Esophagus squamous epithelium (tissue), 5 donors: ENCODE data around the gene MINDY3. TPM values are rescaled to one million over a fixed set of nuclear protein-coding genes. Genes with fewer than 3 reads are reported as not detected.

ENCODE experiments used
- DNase-seq: peaks from one replicate; lab custom pipeline; 2025; lab: John Stamatoyannopoulos, UW
- H3K27ac ChIP-seq, 4 donors: fragments of 200-600 bp; sonication (generic); one replicate each; pipeline ENCODE4 v1.5.1; 2016 to 2019; ENCODE audit warnings: mild to moderate bottlenecking in 1 of 4
- H3K27me3 ChIP-seq, 4 donors: fragments of 200-600 bp; sonication (generic); 1 replicate in 3 of 4; 2 replicates in 1 of 4; pipeline versions ENCODE4 v1.5.1 to v1.6.0; 2017 to 2021; ENCODE audit warnings: antibody characterized with exemption in 1 of 4
- H3K36me3 ChIP-seq, 3 donors: fragments of 200-600 bp; sonication (generic); one replicate each; pipeline ENCODE4 v1.5.1; 2016 to 2019
- H3K4me1 ChIP-seq, 3 donors: fragments of 200-600 bp; sonication (generic); one replicate each; pipeline ENCODE4 v1.5.1; 2017 to 2019
- H3K4me3 ChIP-seq, 4 donors: fragments of 200-600 bp; sonication (generic); 1 replicate in 3 of 4; 2 replicates in 1 of 4; pipeline ENCODE4 v1.5.1; 2016 to 2019; ENCODE audit warnings: mild to moderate bottlenecking in 2 of 4, moderate library complexity in 1 of 4
- H3K9me3 ChIP-seq, 3 donors: fragments of 200-600 bp; sonication (generic); one replicate each; pipeline ENCODE4 v1.5.1; 2016 to 2019
- CTCF ChIP-seq, 6 experiments: fragments of 450-650 bp in 4 of 6; fragments of 200-600 bp in 2 of 6; sonication (generic) in 2 of 6; IDR thresholded peaks; one replicate each; pipeline ENCODE4 v1.5.1; 2016 to 2019; ENCODE audit warnings: antibody characterized with exemption in 6 of 6, mild to moderate bottlenecking in 4 of 6, moderate library complexity in 4 of 6
- POLR2A ChIP-seq, 4 donors: fragments of 450-650 bp; IDR thresholded peaks; one replicate each; pipeline ENCODE4 v1.6.1; 2017; ENCODE audit warnings: antibody characterized with exemption in 4 of 4, mild to moderate bottlenecking in 4 of 4, moderate library complexity in 3 of 4
- WGBS, 2 donors: methylation state at CpG; one replicate each; pipeline ENCODE4 v1.1.5; 2018; 5-methylcytosine and 5-hydroxymethylcytosine counted together
- intact Hi-C: fragments of 100-400 bp; cut with DNase I; formaldehyde crosslinking; loops from one replicate; pipeline ENCODE4 v1.15.0; 2022
- total RNA-seq, 4 donors: library from RNA; depleted of rRNA; stranded (reverse); fragments of >200 nt; gene quantifications; one replicate each; pipeline ENCODE4 v1.1.0, GENCODE V29; 2016
- donor health status: DM: yes; HTN: yes; CAD: no.

MINDY3 gene
- total RNA-seq, 4 donors from 2014 or later = 9.5 to 25.0 (median 17.5) TPM

DNA sequence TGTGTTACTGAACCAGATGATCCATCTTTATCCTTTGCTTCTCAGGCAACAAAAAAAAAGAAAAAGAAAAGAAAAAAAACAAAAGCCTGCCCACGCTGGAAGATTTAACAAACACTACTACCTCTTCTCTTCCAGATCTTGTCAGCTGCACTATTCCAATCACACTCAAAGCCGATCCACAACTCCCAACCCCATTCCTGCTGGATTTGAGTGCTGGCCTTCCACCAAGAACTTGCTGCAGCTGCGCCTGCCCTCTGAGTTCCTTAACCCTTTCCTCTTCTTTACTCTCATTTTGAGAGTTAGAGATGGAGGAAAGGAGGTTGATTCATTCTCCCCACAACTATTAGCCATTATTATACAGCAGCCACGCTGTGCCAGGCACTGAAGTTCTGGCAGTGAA lies 124.5 kb downstream of the MINDY3 start:
- Histone ChIP-seq H3K27me3 (no peaks in the 10 kb centered on the region), H3K4me1 (peaks cover 0 to 23% (median 8%) of the 10 kb centered on the region in 3 donors), H3K4me3 (peak overlapping the region in 1 of 4 donors; percentile 18), H3K9me3 (no peaks in the 10 kb centered on the region), H3K36me3 (no peaks in the 10 kb centered on the region), H3K27ac (peak overlapping the region in 3 of 4 donors; percentile 39 to 84 (median 47))
- intact Hi-C loops = no loop called here
- WGBS, 2 donors = 19 to 24% methylated on average over 4 of the region's 4 CpGs
- TF ChIP-seq POLR2A (IDR thresholded peaks at IDR 0.05) = no peak
- TF ChIP-seq CTCF (IDR thresholded peaks at IDR 0.05) = no peak
- no peak for DNase-seq

GRCh38 chr10:15730341-15730740 lies 130.0 kb downstream of the MINDY3 start:
- H3K4me3 ChIP-seq = no peak overlapping the region
- H3K27ac ChIP-seq = no peak overlapping the region
- intact Hi-C loops = no loop called here
- no peaks in the 10 kb centered on the region for H3K36me3 ChIP-seq
- no peaks in the 10 kb centered on the region for H3K9me3 ChIP-seq
- no peak for DNase-seq
- 95 to 97% methylated on average over 2 of the region's 2 CpGs for WGBS, 2 donors
- no peak for TF ChIP-seq POLR2A (IDR thresholded peaks at IDR 0.05)
- no peak for TF ChIP-seq CTCF (IDR thresholded peaks at IDR 0.05)
- peaks cover 0 to 4% (median 0%) of the 10 kb centered on the region in 3 donors for H3K4me1 ChIP-seq
- H3K27me3 ChIP-seq = no peaks in the 10 kb centered on the region

DNA sequence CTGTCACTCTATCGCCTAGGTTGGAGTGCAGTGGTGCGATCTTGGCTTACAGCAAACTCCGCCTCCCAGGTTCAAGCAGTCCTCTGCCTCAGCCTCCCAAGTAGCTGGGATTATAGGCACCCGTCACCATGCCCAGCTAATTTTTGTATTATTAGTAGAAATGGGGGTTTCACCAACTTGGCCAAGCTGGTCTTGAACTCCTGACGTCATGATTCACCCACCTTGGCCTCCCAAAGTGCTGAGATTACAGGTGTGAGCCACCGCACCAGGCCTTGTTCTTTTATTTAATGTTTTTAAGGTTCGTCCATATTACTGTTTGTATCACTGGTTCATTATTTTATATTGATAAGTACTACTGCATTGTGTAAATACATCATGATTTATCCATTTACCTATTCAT lies 130.4 kb downstream of the MINDY3 start:
- no peaks in the 10 kb centered on the region for H3K4me1 ChIP-seq
- H3K27ac ChIP-seq = no peak overlapping the region
- TF ChIP-seq POLR2A (IDR thresholded peaks at IDR 0.05) = no peak
- no peak for TF ChIP-seq CTCF (IDR thresholded peaks at IDR 0.05)
- DNase-seq = no peak
- no peak overlapping the region for H3K4me3 ChIP-seq
- 83 to 88% methylated on average over 6 to 7 of the region's 7 CpGs for WGBS, 2 donors
- no peaks in the 10 kb centered on the region for H3K27me3 ChIP-seq
- intact Hi-C loops = no loop called here
- no peaks in the 10 kb centered on the region for H3K36me3 ChIP-seq
- H3K9me3 ChIP-seq = no peaks in the 10 kb centered on the region

Other genes with a start within 250 kb of the MINDY3 start
- gene ITGA8, start 140.6 kb downstream of the MINDY3 start, total RNA-seq = 10 to 100 TPM in 2 of 4 donors, 1 to 10 TPM in 2; 1.0 to 22.5 (median 7.5) TPM